ENCODE results near the gene DNAJC4.
A peak's percentile ranks its signal among the peaks of the same experiment; 100 is the strongest.

The DNAJC4 gene

DNA sequence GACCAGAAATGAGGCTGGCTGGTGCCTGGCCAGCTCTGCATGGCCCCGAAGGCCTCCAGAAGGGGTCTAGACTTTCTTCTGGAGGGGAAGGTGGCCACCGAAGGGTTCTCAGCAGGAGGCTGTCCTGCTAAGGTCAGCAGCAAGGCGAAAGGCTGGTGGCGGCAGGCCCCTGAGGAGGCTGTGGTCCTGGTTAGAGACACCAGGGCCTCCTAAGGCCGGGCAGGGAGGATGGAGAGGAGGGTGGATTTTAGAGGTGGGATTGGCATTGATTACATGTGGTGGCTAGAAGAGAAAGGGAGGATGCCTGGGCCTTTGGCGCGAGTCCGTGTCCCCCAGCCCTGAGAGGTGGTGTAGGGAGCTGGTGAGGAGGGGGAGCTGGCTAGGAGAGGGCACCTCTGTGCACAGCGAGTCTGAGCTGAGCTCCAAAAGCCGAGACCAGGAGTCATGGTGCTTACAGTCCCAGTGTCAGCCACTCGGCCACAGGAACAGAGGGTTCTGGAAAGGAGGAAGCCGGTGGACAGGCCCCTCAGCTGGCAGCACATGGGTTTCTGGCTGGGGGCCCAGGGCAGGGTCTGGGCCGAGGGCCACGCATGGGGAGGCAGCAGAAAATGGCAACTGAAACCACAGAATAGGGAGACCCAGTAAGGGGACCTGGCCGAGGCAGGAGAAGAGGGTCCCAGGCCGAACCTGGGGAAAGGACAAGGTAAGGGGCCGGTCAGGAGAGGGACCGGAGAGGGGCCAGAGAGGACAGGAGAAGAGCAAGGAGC, 21.4 kb upstream of the DNAJC4 start:
- DNase-seq: no peak

DNA sequence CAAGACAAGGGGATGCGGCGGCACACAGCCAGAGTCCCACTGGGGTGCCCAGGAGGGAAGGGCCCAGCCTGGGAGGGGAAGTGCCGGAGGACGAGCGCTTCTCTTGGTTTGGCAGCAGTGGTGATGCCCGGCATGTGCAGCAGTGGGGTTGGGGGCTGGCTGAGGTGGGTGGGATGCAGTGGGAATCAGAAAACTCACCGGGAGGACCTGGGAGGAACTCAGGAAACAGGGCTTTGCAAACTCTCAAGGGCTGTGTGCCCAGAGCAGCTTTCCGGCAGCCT, 20.8 kb upstream of the DNAJC4 start:
- DNase-seq: no peak

DNA sequence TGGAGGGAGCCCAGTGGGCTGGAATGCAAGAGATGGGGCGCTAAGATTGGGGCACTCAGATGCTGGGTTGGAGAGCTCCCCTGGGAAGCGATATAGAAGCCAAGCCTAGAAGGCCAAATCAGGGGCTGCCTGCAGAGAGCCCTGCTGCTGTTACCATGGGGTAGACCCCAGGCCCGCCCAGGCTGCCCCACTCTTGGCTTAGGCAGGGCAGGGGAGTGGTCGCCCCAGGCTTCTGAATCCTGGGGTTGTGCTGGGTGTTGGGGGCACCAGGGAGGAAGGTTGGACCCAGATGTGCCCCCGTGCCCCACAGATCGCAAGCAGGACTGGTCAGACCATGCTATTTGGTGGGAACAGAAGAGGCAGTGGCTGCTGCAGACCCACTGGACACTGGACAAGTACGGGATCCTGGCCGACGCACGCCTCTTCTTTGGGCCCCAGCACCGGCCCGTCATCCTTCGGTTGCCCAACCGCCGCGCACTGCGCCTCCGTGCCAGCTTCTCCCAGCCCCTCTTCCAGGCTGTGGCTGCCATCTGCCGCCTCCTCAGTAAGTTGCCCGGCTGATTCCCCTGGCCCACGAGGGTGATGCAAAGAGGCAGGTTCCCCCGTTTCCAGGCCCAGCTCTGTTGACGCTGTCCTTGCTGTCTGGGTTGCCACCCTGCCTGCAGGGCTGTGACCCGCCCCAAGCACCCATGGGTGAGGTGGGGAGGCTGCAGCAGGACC, 19.9 kb upstream of the DNAJC4 start:
- no peak for DNase-seq

DNA sequence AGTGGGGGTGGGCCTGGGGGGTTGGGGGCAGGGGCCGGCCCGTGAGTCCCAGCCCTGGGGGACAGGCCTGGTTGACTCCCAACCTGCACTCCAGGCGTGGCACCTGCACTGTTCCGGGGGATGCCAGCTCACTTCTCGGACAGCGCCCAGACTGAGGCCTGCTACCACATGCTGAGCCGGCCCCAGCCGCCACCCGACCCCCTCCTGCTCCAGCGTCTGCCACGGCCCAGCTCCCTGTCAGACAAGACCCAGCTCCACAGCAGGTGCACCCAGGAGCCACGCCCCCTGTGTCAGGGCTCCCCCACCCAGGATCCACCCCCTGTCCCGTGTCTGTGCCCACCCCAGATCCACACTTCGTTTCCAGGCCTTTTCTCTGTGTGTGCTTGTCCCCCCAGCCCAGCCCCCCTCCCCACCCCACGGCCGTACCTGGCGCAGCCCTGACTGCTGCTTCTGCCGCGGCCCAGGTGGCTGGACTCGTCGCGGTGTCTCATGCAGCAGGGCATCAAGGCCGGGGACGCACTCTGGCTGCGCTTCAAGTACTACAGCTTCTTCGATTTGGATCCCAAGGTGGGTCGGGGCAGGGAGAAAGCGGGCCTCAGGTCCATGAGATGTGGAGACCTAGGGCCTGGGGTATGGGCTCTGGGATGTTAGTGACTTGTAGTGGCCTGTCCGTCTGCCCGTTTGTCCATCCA, 19.0 kb upstream of the DNAJC4 start:
- DNase-seq: no peak

DNA sequence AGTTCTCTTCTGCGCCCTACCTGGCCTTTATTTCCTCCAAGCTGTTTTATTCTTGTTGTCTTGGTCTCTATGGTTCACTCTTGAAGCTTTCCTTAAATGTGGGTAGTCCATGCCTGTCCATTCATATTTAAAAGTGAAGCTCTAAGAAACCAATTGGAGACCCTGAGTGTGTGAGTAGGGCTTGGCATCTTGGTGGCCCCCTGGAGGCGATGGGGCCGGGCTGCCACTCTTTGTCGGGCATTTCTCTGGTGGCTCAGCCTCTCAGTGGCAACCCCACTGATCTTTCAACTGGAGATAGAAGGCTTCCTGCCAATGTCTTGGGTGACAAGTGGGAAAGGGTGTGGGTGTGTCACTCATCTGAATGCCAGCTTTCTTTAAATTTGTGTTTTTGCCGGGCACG, 13.5 kb upstream of the DNAJC4 start:
- DNase-seq: no peak

DNA sequence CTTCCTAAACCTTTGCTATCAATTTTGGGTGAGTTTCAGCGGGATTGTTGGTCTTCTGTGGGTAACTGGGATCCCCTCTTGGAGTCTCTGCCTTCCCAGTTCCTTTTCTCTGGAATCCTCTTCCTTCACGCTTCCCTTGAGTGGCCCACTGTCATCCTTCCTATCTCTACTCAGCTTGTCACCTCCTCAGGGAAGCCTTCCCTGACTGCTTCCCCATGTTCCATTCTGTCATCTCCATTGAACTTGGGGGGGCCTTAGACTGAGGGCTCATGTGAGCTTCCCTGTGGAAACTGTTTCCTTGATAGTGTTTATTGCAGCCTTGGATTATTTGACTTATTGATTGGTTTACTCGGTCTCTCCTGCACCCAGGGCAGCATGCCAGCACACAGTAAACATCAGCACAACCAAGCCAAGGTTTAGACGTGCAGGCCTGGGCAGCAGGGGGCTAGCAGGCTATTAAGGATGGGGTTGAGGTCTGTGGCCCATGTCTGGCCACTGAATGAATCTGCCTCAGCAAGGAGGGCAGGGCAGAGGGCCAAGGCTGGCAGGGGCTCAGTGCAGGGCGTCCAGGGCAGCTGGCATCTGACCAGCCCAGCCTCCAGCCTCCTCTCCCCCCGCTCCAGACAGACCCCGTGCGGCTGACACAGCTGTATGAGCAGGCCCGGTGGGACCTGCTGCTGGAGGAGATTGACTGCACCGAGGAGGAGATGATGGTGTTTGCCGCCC, 11.6 kb upstream of the DNAJC4 start:
- no peak for DNase-seq

DNA sequence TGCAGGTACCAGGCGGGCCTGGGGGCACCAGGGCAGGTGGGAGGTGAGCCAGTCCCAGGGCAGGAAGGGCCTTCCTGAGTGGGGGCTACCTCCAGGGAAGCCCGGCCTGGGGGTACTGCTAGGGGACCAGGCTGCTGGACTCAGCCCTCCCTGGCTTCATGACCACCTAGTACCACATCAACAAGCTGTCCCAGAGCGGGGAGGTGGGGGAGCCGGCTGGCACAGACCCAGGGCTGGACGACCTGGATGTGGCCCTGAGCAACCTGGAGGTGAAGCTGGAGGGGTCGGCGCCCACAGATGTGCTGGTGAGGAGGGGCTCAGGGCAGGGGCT, 11.0 kb upstream of the DNAJC4 start:
- no peak for DNase-seq

DNA sequence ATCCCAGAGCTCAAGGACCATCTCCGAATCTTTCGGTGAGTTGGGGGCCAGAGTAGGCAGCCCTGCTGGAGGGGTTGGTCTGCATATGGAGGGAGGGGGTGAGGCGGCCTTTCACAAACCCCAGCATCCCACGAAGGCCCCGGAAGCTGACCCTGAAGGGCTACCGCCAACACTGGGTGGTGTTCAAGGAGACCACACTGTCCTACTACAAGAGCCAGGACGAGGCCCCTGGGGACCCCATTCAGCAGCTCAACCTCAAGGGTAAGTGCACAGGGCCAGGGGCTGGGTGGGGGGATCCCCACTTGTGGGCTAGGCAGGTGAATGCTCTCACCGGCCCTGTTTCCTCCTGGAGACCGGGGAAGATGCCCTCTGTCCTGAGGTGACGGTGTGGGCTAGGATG, 10.6 kb upstream of the DNAJC4 start:
- DNase-seq: peak; percentile 27

DNA sequence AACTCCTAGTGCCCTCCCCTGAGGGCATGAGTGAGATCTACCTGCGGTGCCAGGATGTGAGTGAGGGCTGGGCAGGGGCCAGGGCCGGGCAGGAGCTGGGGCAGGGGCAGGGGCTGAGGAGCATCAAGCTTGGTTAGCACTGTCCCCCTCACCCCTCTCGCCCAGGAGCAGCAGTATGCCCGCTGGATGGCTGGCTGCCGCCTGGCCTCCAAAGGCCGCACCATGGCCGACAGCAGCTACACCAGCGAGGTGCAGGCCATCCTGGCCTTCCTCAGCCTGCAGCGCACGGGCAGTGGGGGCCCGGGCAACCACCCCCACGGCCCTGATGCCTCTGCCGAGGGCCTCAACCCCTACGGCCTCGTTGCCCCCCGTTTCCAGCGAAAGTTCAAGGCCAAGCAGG, 10.1 kb upstream of the DNAJC4 start:
- no peak for DNase-seq

DNA sequence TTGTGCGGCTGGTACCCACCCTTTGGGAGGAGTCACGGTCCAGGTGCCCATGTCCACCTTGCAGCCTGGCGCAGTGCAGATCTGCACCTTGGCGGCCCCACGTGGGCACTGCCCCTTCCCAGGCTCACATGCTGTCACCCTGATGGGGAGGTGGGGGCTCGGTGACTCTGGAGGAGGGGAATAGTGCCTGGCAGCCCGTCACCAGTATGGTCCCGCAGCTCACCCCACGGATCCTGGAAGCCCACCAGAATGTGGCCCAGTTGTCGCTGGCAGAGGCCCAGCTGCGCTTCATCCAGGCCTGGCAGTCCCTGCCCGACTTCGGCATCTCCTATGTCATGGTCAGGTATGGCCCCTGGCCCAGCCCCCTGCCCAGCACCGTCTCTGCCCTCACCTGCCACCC, 9.6 kb upstream of the DNAJC4 start:
- DNase-seq: no peak

DNA sequence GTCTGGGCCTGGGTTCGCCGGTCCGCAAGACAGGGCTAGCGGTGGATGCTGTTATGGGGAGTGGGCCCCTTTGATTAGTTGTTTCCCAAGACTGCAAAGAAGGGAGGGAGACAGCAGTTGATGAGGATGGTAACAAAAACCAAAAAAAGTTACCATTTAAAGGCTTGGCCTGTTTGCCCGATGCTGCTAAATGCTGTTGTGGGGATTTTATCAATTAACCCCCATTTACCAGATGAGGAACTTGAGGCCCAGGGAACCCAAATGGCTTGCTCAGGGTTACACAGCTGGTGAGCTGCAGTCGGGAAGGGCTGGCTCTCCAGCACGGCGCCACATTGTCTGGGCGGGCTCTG, 7.7 kb upstream of the DNAJC4 start:
- DNase-seq: no peak

DNA sequence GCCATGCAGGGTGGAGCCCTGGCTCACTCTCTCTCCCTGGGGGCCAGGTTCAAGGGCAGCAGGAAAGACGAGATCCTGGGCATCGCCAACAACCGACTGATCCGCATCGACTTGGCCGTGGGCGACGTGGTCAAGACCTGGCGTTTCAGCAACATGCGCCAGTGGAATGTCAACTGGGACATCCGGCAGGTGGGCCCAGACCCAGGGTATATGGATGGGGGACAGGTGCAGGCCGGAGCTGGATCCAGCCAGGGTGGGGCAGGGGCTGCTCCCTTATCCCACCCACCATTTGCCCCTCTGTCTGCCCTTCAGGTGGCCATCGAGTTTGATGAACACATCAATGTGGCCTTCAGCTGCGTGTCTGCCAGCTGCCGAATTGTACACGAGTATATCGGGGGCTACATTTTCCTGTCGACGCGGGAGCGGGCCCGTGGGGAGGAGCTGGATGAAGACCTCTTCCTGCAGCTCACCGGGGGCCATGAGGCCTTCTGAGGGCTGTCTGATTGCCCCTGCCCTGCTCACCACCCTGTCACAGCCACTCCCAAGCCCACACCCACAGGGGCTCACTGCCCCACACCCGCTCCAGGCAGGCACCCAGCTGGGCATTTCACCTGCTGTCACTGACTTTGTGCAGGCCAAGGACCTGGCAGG, 7.2 kb upstream of the DNAJC4 start:
- DNase-seq: peak; percentile 33

DNA sequence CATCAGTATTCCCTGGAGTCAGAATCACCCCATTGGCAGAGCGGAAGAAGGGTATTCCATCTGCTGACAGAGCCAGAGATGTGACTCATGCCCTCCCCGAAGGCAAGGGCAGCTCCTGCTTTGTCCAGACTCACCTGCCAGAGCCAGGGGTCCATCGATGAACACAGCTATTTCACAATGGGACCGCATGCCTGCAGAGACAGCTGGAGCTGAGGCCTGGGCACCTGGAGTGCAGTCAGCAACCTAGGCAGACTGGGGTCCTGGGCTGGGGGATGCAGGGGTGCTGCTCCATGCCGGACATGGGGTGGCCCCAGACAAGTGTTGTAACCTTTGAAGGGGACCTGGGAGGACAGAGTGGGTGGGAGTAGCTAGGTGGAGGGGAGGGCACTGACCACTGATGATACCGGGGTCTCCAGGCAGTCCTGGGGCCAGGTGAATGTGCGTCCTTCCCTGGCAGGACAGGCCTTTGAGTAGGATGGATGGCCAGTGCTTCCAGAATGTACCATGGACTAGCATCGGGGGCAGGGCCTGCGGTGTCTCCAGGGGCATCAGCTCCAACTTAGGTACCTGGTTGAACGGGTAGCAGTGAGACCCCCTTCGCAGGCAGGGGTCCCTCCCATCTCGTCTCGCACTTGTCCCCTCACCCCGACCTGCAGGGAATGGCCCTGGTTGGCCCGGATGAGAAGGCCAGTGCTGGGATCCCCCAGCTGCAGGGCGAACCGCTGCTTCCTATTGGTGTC, 6.0 kb upstream of the DNAJC4 start:
- DNase-seq: peak; percentile 31

DNA sequence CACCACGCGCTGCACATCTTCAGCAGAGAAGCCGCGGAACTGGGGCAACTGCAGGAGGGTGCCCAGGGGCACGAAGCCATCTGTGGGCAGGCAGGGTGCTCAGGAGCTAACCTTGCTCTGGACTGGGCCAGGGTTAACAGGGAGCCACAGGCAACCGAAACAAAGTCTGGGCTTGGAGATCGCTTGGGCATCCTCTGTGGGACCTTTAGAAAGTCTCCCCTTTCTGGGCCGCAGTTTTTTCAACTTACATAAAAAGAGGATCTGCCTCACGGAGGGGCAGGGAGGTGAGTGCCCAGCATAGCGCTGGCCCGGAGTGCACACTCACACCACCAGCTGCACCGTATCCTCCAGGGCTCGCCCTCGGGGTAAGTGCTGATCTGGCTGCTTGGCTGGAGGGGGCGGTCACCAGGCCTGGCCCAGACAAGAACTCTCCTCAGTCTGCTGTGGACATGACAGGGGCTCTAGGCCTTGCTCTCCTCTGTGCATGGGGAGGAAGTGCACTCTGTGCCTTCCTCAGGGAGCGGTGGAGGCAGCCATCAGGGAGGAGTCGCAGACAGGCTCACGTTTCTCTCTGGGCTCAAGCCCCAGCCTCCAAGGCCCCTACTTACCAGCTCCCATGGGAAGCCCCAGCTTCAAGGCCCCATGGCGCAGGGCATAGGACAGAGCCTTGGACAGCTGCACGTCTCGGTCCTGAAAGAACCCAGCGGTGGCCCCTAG, 5.3 kb upstream of the DNAJC4 start:
- DNase-seq: peak; percentile 39

DNA sequence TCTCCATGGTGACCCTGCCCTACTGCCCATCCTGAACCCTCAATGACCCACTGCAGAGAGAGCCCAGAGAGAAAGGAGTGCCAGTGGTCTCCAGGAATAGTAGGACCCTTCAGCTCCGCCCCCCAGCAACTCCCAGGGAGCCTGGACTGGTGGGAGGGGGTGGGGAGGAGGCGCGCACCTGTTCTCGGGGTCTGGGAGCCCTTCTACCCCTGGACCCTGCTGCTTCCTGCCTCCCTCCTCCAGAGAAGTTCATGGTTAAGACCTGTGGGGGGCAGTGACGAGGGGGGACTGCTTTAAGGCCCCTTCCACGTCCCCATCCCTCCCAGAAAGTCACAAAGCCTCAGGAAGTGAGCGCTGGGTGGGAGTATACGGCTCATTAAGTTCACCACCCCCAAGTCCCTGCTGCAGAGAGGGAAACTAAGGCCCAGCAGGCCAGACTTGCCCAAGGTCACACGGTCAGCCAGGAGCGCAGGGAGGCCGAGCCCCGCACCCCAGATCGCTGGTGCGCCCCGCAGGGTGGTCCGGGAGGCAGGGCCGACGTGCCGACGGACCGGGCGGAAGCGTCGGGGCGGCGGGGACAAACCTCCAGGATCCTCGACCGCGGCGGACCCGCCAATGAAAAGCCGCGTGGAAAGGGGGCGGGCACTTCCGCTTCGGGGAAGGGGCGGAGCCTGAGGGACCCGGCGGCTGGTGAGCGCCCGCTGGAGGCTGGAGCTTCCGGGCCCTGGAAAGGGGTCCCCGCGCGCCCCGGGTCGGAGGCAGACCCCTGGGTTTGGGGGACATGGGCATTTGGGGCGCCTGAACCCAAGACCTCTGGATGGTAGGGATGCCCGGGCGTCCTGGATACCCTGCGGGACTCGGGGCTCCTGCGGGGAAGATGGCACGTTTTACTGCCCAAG, 4.5 kb upstream of the DNAJC4 start, which contains the start of the genes NUDT22 and TRPT1:
NUDT22 (plus strand) TSS at position 667 of the 899 bp plus-strand sequence. CDS start 379 bp downstream, outside the sequence.
TRPT1 (minus strand) TSS at position 579 of the 899 bp plus-strand sequence; CDS start at position 253, 326 bp downstream.
- peak; percentile 92 for DNase-seq

DNA sequence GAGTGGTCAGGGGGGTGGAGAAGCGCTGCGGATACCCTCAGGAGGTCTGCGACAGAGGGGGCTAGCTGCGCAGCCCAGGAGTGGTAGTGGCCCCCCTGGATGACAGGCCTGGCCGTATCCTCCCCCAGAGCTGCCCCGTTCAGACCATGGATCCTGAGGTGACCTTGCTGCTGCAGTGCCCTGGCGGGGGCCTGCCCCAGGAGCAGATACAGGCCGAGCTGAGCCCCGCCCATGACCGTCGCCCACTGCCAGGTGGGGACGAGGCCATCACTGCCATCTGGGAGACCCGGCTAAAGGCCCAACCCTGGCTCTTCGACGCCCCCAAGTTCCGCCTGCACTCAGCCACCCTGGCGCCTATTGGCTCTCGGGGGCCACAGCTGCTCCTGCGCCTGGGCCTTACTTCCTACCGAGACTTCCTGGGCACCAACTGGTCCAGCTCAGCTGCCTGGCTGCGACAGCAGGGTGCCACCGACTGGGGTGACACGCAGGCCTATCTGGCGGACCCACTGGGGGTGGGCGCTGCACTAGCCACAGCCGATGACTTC, 3.8 kb upstream of the DNAJC4 start:
- DNase-seq: no peak

DNA sequence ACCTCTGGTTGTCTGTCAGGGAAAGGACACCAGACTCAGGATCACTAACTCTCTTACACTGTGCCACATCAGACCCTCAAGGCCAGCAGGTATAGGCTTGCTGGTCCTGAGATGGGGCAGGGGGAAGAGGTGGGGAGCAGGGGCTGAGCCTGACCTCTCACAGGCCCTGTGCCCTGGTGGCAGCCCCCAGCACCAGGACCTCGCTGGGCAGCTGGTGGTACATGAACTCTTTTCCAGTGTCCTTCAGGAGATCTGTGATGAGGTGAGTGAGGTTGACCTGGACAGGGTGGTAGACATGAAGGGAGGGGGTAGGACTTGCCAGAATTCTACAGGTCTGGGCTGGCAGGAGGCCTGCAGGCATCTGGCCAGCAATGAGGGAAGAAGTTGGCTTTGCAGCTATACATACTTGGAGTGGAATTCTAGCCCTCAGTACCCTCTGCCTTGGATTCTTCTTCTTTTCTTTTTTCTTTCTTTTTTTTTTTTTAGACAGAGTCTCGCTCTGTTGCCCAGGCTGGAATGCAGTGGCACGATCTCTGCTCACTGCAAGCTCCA, 2.9 kb upstream of the DNAJC4 start:
- no peak for DNase-seq

DNA sequence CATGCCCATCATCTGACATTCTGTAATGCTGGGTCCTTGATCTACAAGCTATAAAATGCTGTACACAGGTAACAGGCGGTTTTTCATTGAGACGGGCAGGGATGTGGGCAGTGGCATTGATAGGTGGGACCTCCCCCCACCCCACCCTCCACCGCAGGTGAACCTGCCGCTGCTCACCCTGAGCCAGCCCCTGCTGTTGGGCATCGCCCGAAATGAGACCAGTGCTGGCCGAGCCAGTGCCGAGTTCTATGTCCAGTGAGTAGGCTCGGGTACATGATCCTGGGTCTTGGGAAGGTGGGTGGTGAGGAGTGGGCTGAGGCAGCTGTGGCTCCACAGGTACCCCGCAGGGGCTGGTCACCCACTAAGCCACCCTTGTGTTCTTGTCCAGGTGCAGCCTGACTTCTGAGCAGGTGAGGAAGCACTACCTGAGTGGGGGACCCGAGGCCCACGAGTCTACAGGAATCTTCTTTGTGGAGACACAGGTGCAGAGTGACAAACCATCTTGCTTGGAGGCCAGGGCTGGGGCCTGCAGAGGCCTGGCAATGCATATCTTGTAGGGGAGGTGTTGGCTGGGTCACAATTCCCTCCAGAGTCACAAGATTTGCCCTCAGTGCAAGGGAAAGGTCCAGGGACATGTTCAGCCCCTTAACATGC, 1.1 kb upstream of the DNAJC4 start:
- DNase-seq: no peak

DNA sequence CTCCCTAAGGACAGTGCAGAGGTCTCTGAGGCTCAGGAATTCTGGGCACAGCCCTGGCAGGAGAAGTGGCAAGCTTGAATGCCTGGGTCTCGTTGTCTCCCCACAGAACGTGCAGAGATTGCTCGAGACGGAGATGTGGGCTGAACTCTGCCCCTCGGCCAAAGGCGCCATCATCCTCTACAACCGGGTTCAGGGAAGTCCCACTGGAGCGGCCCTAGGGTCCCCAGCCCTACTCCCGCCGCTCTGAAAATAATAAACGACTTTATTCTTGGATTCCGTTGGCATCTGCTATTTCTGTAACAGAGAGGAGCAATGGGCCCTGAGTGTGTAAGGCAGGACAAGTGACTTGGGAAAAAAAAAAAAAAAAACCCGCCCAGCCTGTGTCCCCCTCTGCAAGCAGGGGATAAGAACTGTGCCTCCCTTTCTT, 591 bp upstream of the DNAJC4 start:
- no peak for DNase-seq

Measured in left hindlimb (tissue), 1 donor.